Ovary (tissue), 9 donors: ENCODE data around the gene PLCB2. TPM values are rescaled to one million over a fixed set of nuclear protein-coding genes. Genes with fewer than 3 reads are reported as not detected.

ENCODE experiments used
- DNase-seq, 5 donors: peaks; one replicate each; pipeline ENCODE4 v3.0.0-alpha.2; 2019 to 2020
- H3K27ac ChIP-seq, 2 donors: fragments of 200-600 bp; one replicate each; pipeline versions ENCODE4 v1.5.1 to v1.8.0; 2019 to 2022
- H3K27me3 ChIP-seq: fragments of 200-600 bp; one replicate; pipeline ENCODE4 v1.8.0; 2022
- H3K36me3 ChIP-seq: fragments of 200-600 bp; sonication (generic); one replicate; pipeline ENCODE4 v1.5.1; 2019
- H3K4me1 ChIP-seq: one replicate; pipeline ENCODE4 v1.8.1; 2013; ENCODE audit warnings: mild to moderate bottlenecking, moderate library complexity; ENCODE audit not compliant: insufficient read depth
- H3K4me3 ChIP-seq: fragments of 200-600 bp; sonication (generic); one replicate; pipeline ENCODE4 v1.5.1; 2017
- H3K9me3 ChIP-seq, 2 donors: fragments of 200-600 bp in 1 of 2; sonication (generic) in 1 of 2; one replicate each; pipeline versions ENCODE4 v1.5.1 to v1.8.1; 2013 to 2019; ENCODE audit warnings: mild to moderate bottlenecking in 1 of 2, moderate library complexity in 1 of 2
- EP300 ChIP-seq: sonication (generic); formaldehyde crosslinking; IDR thresholded peaks from one replicate; pipeline ENCODE4 v1.6.1; 2017; ENCODE audit warnings: antibody characterized with exemption
- POLR2A ChIP-seq: fragments of 450-650 bp; IDR thresholded peaks from one replicate; pipeline ENCODE4 v1.6.1; 2017; ENCODE audit warnings: antibody characterized with exemption, mild to moderate bottlenecking, moderate library complexity
- WGBS, 3 donors: extraction: QIAGEN DNeasy Blood & Tissue Kit in 1 of 3; methylation state at CpG; one replicate each; pipeline versions ENCODE4 v1.1.5 to v1.1.7; 2013 to 2017; 5-methylcytosine and 5-hydroxymethylcytosine counted together
- intact Hi-C, 4 donors: fragments of 100-400 bp; cut with DNase I; formaldehyde crosslinking; loops; one replicate each; pipeline versions ENCODE4 v1.11.0 to v1.15.1; 2022 to 2023
- polyA plus RNA-seq, 2 donors: library from polyadenylated mRNA; stranded (reverse); fragments of 200-250 nt in 1 of 2; fragments of 350-450 nt in 1 of 2; fragmentation: Illumina TruSeq in 1 of 2; extraction: RNeasy Lipid Tissue Mini Kit (QIAGEN cat#74804) in 1 of 2; gene quantifications; one replicate each; pipeline ENCODE4 v1.2.3, GENCODE V29; 2013 to 2014
- total RNA-seq, 7 donors: library from RNA; depleted of rRNA in 2 of 7; stranded (reverse); fragments of >200 nt in 2 of 7; fragmentation: NEBNext Ultra II Directional in 3 of 7; extraction: Animal tissue kit (Norgen Biotek cat#: 25700) in 3 of 7; gene quantifications; one replicate each; pipeline versions ENCODE4 v1.1.0 to v1.2.4, GENCODE V29; 2016 to 2023
- TF ChIP-seq, protein P1 (sequence below), 3 donors: fragments of 450-650 bp in 2 of 3; fragments of 200-600 bp in 1 of 3; IDR thresholded peaks; one replicate each; pipeline versions ENCODE4 v1.5.1 to v1.8.0; 2016 to 2022; ENCODE audit warnings: antibody characterized with exemption in 3 of 3, mild to moderate bottlenecking in 1 of 3
- donor health status: DM: no; HTN: no; CAD: no; lungs with moderate emphysema.
- donor health status: DM: no; HTN: no; CAD: no.
- donor health status: Bipolar disorder and iron deficiency.
- donor health status: DM: yes; HTN: yes; CAD: no.
- donor health status: DM: no; HTN: no; CAD: no.
- donor health status: DM: yes; HTN: yes; CAD: no.

Gene PLCB2
- total and polyA plus RNA-seq, 9 donors = 1.9 to 13.9 (median 6.0) TPM

DNA sequence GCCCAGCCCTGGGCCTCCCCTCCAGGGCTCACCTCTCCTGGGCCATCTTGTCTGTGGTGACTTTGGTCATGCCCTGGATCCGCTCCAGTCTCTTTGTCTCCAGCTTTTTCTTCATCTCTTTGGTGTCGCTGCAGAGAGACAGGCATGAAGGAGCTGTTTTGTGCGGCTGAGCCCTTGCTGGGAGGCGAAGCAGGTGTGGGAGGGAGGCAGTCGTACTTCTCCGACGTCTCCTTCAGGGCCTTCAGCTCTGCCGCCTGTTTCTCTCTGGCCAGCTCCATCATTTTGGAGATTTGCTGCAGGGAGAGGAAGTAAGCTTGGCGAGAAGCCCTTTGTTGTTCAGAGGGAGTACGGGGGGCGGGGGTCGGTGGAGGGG lies 17.2 kb downstream of the PLCB2 start:
- H3K36me3 ChIP-seq = no peaks in the 10 kb centered on the region
- intact Hi-C loops = no loop called here
- 12 to 24% (median 16%) methylated on average over 9 to 12 of the region's 12 CpGs for WGBS, 3 donors
- no peaks in the 10 kb centered on the region for H3K27me3 ChIP-seq
- H3K9me3 ChIP-seq = no peaks in the 10 kb centered on the region
- DNase-seq = no peak
- TF ChIP-seq, protein P1, sequence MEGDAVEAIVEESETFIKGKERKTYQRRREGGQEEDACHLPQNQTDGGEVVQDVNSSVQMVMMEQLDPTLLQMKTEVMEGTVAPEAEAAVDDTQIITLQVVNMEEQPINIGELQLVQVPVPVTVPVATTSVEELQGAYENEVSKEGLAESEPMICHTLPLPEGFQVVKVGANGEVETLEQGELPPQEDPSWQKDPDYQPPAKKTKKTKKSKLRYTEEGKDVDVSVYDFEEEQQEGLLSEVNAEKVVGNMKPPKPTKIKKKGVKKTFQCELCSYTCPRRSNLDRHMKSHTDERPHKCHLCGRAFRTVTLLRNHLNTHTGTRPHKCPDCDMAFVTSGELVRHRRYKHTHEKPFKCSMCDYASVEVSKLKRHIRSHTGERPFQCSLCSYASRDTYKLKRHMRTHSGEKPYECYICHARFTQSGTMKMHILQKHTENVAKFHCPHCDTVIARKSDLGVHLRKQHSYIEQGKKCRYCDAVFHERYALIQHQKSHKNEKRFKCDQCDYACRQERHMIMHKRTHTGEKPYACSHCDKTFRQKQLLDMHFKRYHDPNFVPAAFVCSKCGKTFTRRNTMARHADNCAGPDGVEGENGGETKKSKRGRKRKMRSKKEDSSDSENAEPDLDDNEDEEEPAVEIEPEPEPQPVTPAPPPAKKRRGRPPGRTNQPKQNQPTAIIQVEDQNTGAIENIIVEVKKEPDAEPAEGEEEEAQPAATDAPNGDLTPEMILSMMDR (IDR thresholded peaks at IDR 0.05) = no peak
- TF ChIP-seq POLR2A = no peak
- TF ChIP-seq EP300 = no peak
- H3K27ac ChIP-seq = no peak overlapping the region
- peaks cover 3% of the 10 kb centered on the region for H3K4me1 ChIP-seq
- no peak overlapping the region for H3K4me3 ChIP-seq

DNA sequence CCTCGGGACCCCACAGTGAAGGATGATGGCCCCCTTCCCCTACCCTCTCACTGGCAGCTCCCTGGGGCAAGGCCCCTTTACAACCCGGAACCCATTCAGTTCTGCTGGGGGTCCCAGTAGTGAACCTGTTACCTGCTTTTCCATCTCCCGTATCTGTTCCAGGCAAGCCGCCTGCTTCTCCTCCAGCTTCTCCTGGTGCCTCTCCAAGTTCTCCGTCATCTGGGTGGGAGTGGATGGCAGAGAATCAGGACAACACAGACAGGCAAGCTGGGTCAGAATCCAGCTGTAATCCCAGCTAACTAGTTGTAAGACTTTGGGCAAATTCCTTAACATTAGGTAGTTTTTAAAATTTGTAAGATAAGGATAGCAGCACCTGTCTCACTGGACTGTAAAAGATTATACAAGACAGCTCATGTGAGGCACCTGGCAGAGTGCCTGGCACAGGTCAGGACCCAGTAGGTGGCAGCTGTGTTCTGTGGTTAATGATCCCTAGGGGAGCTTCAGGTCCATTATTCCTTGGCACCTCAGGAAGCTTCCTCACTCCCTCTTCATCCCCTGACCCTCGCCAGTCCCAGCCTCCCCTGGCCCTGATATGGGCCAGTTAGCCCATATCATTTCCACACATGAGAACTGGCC lies 18.5 kb downstream of the PLCB2 start:
- H3K27ac ChIP-seq = no peak overlapping the region
- intact Hi-C loops = loop anchor here in 1 of 4 donors (10.0 kb wide), 1 partner anchor 76 kb away; no protein-coding TSS in a partner anchor
- no peaks in the 10 kb centered on the region for H3K36me3 ChIP-seq
- no peaks in the 10 kb centered on the region for H3K9me3 ChIP-seq
- DNase-seq = no peak
- TF ChIP-seq, protein P1 (IDR thresholded peaks at IDR 0.05) = no peak
- TF ChIP-seq POLR2A (no peak), EP300 (no peak)
- no peak overlapping the region for H3K4me3 ChIP-seq
- 71 to 91% (median 78%) methylated on average over 6 of the region's 6 CpGs for WGBS, 3 donors
- H3K4me1 ChIP-seq = peaks cover 3% of the 10 kb centered on the region
- H3K27me3 ChIP-seq = no peaks in the 10 kb centered on the region

DNA sequence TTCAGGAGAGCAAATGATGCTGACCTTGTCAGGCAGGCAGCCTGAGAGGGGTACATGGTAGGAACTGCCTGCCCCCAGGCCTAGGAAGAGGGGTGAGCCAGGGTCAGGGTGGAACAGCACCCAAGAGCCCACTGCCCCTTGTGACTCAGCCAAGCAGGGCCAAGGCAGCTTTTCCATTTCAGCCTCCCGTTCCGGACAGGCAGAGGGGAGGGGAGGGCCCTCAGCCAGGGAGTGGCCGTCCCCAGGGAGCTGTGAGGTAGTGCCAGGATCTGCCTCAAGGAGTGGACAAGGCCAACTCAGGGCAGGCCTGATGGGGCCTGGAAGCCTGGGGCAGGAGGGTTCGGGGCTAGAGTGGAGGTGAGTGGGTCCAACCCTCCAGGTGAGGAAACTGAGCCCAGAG lies 19.8 kb downstream of the PLCB2 start:
- Histone ChIP-seq H3K4me3 (no peak overlapping the region), H3K27me3 (peaks cover 3% of the 10 kb centered on the region), H3K27ac (no peak overlapping the region), H3K4me1 (peaks cover 3% of the 10 kb centered on the region), H3K36me3 (no peaks in the 10 kb centered on the region), H3K9me3 (no peaks in the 10 kb centered on the region)
- 84 to 94% (median 89%) methylated on average over 4 of the region's 4 CpGs for WGBS, 3 donors
- intact Hi-C loops = loop anchor here in 1 of 4 donors (10.0 kb wide), 1 partner anchor 77 kb away; no protein-coding TSS in a partner anchor
- no peak for TF ChIP-seq POLR2A
- TF ChIP-seq EP300 = no peak
- TF ChIP-seq, protein P1 (IDR thresholded peaks at IDR 0.05) = no peak
- no peak for DNase-seq

DNA sequence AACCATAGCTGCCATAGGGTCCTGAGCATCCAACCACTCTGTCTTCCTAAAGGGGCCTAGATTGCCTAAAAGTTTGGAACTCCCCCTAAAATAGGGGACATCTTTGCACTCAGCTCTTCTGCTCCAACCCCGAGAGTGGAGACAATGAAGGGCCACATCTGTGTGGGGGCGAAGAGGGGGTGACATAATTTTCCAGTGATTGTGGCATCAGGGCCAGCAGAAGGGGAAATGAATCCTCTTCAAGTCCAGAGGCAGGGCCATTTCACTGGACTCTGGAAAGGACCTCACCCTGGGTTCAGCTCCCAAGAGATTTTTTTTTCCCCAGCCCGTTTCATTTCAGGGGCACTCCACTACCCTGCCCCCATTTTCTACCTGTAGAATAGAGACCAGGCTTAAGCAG lies 20.2 kb downstream of the PLCB2 start:
- WGBS, 3 donors = 88 to 94% (median 92%) methylated on average over 3 of the region's 3 CpGs
- no peaks in the 10 kb centered on the region for H3K36me3 ChIP-seq
- H3K27ac ChIP-seq = no peak overlapping the region
- H3K9me3 ChIP-seq = no peaks in the 10 kb centered on the region
- peaks cover 6% of the 10 kb centered on the region for H3K4me1 ChIP-seq
- TF ChIP-seq EP300 (no peak), POLR2A (no peak)
- TF ChIP-seq, protein P1 (IDR thresholded peaks at IDR 0.05) = no peak
- DNase-seq = no peak
- H3K27me3 ChIP-seq = peaks cover 6% of the 10 kb centered on the region
- H3K4me3 ChIP-seq = no peak overlapping the region
- intact Hi-C loops = loop anchor here in 1 of 4 donors (10.0 kb wide), 1 partner anchor 77 kb away; no protein-coding TSS in a partner anchor
